HepG2 (cell line): ENCODE results near the gene TUBGCP6. TPM values are rescaled to one million over a fixed set of nuclear protein-coding genes. Genes with fewer than 3 reads are reported as not detected.

Experiments used
- ATRX ChIP-seq: sonication (generic); formaldehyde crosslinking; IDR thresholded peaks from 2 replicates; pipeline ENCODE4 v1.4.0; 2020; ENCODE audit warnings: missing genetic modification reagents, borderline replicate concordance
- CHD2 ChIP-seq: IDR thresholded peaks from 2 replicates; pipeline ENCODE4 v1.6.1; 2011; ENCODE audit warnings: low read depth, low read length, improper control_type of control experiment
- FIP1L1 ChIP-seq: fragments of 200-400 bp; formaldehyde crosslinking; IDR thresholded peaks from 2 replicates; pipeline ENCODE4 v1.6.1; 2018; ENCODE audit warnings: low read depth, mild to moderate bottlenecking, low read length, moderate library complexity, borderline replicate concordance; ENCODE audit not compliant: insufficient read depth
- JUND ChIP-seq: sonication (generic); formaldehyde crosslinking; IDR thresholded peaks from 2 replicates; pipeline ENCODE4 v1.8.0; 2022; ENCODE audit warnings: mild to moderate bottlenecking, missing genetic modification reagents
- SAFB2 ChIP-seq: sonication (generic); formaldehyde crosslinking; IDR thresholded peaks from 2 replicates; pipeline ENCODE4 v1.5.1; 2020; ENCODE audit warnings: missing genetic modification reagents, low read depth, mild to moderate bottlenecking, borderline replicate concordance
- SMAD9 ChIP-seq: sonication (generic); formaldehyde crosslinking; IDR thresholded peaks from 2 replicates; pipeline ENCODE4 v1.5.1; 2020; ENCODE audit warnings: mild to moderate bottlenecking, missing genetic modification reagents
- ZNF256 ChIP-seq: sonication (generic); formaldehyde crosslinking; conservative IDR thresholded peaks from 2 replicates; pipeline ENCODE4 v1.4.0; 2020; ENCODE audit warnings: missing genetic modification reagents
- ZNF367 ChIP-seq: sonication (generic); formaldehyde crosslinking; IDR thresholded peaks from 2 replicates; pipeline ENCODE4 v1.4.0; 2020; ENCODE audit warnings: missing genetic modification reagents, borderline replicate concordance
- ZNF44 ChIP-seq: sonication (generic); formaldehyde crosslinking; IDR thresholded peaks from 2 replicates; pipeline ENCODE4 v1.5.1; 2020; ENCODE audit warnings: mild to moderate bottlenecking, missing genetic modification reagents
- ZNF460 ChIP-seq: sonication (generic); formaldehyde crosslinking; IDR thresholded peaks from 2 replicates; pipeline ENCODE4 v1.5.1; 2020; ENCODE audit warnings: missing genetic modification reagents, mild to moderate bottlenecking, borderline replicate concordance
- ZNF7 ChIP-seq: IDR thresholded peaks from 2 replicates; pipeline ENCODE4 v1.6.1; 2016; ENCODE audit warnings: missing biosample characterization, missing genetic modification reagents
- ZNF703 ChIP-seq: sonication (generic); formaldehyde crosslinking; IDR thresholded peaks from 2 replicates; pipeline ENCODE4 v1.5.1; 2020; ENCODE audit warnings: missing genetic modification reagents, mild to moderate bottlenecking, moderate library complexity, borderline replicate concordance
- ZNF781 ChIP-seq: sonication (generic); formaldehyde crosslinking; IDR thresholded peaks from 2 replicates; pipeline ENCODE4 v1.5.1; 2020; ENCODE audit warnings: borderline replicate concordance, mild to moderate bottlenecking, missing genetic modification reagents; ENCODE audit errors: not compliant biosample characterization
- ZNF782 ChIP-seq: sonication (generic); formaldehyde crosslinking; IDR thresholded peaks from 2 replicates; pipeline ENCODE4 v1.4.0; 2020; ENCODE audit warnings: missing genetic modification reagents, mild to moderate bottlenecking, borderline replicate concordance
- ZNF790 ChIP-seq: sonication (generic); formaldehyde crosslinking; IDR thresholded peaks from 2 replicates; pipeline ENCODE4 v1.8.0; 2022; ENCODE audit warnings: missing genetic modification reagents, mild to moderate bottlenecking, borderline replicate concordance
- polyA plus RNA-seq, 8 experiments: library from polyadenylated mRNA; depleted of rRNA in 3 of 8; stranded (reverse) in 7 of 8; unstranded in 1 of 8; fragments of >200 nt; fragmentation: Illumina TruSeq in 4 of 8; extraction: Trizol in 4 of 8; gene quantifications; 2 replicates each; pipeline versions ENCODE4 v1.2.1 to v1.2.3, GENCODE V29; 2011 to 2016; ENCODE audit warnings: low read depth in 4 of 8, missing spikeins in 1 of 8, mixed read lengths in 1 of 8; ENCODE audit not compliant: insufficient read depth in 1 of 8
- total RNA-seq, 5 experiments: library from RNA; depleted of rRNA; stranded (reverse); fragments of >200 nt; fragmentation: Illumina TruSeq; extraction: Trizol; gene quantifications; 2 replicates each; pipeline ENCODE4 v1.2.3, GENCODE V29; 2016; ENCODE audit warnings: low read depth in 1 of 5
- TF ChIP-seq, protein P1 (sequence below): sonication (generic); formaldehyde crosslinking; IDR thresholded peaks from 2 replicates; pipeline ENCODE4 v1.5.1; 2020; ENCODE audit warnings: mild to moderate bottlenecking, missing genetic modification reagents
- TF ChIP-seq, protein P2 (sequence below): sonication (generic); formaldehyde crosslinking; IDR thresholded peaks from 2 replicates; pipeline ENCODE4 v1.4.0; 2020; ENCODE audit warnings: mild to moderate bottlenecking, missing genetic modification reagents
- TF ChIP-seq, protein P3 (sequence below): sonication (generic); formaldehyde crosslinking; IDR thresholded peaks from 2 replicates; pipeline ENCODE4 v1.5.0; 2020; ENCODE audit warnings: mild to moderate bottlenecking, missing genetic modification reagents, borderline replicate concordance
- TF ChIP-seq, protein P4 (sequence below): IDR thresholded peaks from 2 replicates; pipeline ENCODE4 v1.6.1; 2016; ENCODE audit warnings: low read depth, control low read depth

Gene TUBGCP6
- total and polyA plus RNA-seq, 2 of the 13 experiments (the other 11 are each of a cell fraction or from before 2014, with no cell fraction given) = 14.6 to 15.7 TPM

DNA sequence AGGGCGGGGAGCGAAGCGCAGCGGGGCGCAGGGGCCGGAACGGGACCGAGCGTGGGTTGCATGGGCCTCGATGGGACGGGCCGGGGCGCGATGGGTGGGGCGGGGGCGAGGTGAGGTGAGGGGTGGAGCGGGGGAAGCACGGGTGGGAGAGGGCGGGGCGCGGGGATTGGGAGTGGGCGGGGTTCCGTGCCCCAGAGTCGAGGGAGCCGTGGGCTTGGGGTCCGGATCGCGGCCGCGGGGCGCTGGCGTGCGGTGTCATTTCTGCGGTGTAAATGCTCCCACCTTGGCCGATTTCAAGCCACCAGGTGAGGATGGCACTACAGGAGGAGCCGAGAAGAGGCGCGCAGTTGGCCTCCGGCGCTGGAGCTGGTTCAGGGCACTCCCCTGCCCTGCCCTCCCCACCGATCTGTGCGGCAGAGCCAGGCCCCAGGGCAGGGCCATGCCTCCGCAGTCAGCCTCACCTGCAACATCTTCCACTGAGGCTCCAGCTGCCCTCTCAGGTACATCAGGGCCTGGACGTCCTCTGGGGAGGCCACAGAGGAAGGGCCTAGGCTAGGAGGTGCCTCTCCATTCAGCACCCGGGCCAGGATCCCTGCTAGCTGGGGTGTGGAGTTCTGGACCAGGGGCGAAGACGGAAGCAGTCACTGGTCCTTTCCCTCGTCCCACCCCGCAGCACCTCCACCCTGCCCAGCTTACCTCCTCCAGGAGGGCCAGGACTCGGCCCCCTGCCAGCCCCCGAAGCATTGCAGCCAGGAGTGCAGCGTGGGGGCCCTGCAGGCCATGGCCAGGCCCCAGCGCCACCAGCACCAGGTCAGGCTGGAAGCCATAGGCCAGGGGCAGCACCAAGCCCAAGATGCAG is 620 bp upstream of the TUBGCP6 start (continued):
- TF ChIP-seq SAFB2 (CRISPR knock-in tag) (no peak), ZNF781 (no peak), ZNF7 (CRISPR knock-in tag) (no peak), ATRX (CRISPR knock-in tag) (no peak), ZNF703 (CRISPR knock-in tag) (no peak), ZNF790 (peak; percentile 33; the same call in 1 of the 2 replicates), SMAD9 (no peak), ZNF256 (CRISPR knock-in tag) (no peak), CHD2 (no peak), JUND (CRISPR knock-in tag) (no peak), ZNF44 (CRISPR knock-in tag) (0 out of 2 replicates have a peak, but pooled peaks have one; percentile 12), ZNF367 (CRISPR knock-in tag) (no peak), FIP1L1 (no peak), ZNF460 (CRISPR knock-in tag) (no peak), ZNF782 (CRISPR knock-in tag) (no peak)
- TF ChIP-seq, protein P1, sequence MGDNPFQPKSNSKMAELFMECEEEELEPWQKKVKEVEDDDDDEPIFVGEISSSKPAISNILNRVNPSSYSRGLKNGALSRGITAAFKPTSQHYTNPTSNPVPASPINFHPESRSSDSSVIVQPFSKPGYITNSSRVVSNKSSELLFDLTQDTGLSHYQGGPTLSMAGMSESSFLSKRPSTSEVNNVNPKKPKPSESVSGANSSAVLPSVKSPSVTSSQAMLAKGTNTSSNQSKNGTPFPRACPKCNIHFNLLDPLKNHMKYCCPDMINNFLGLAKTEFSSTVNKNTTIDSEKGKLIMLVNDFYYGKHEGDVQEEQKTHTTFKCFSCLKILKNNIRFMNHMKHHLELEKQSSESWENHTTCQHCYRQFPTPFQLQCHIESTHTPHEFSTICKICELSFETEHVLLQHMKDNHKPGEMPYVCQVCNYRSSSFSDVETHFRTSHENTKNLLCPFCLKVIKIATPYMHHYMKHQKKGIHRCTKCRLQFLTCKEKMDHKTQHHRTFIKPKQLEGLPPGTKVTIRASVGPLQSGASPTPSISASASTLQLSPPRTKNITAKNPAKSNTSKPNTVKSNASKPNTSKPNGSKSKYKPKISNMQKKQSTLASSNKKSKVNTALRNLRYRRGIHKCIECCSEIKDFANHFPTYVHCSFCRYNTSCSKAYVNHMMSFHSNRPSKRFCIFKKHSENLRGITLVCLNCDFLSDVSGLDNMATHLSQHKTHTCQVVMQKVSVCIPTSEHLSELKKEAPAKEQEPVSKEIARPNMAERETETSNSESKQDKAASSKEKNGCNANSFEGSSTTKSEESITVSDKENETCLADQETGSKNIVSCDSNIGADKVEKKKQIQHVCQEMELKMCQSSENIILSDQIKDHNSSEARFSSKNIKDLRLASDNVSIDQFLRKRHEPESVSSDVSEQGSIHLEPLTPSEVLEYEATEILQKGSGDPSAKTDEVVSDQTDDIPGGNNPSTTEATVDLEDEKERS = no peak
- TF ChIP-seq, protein P2, sequence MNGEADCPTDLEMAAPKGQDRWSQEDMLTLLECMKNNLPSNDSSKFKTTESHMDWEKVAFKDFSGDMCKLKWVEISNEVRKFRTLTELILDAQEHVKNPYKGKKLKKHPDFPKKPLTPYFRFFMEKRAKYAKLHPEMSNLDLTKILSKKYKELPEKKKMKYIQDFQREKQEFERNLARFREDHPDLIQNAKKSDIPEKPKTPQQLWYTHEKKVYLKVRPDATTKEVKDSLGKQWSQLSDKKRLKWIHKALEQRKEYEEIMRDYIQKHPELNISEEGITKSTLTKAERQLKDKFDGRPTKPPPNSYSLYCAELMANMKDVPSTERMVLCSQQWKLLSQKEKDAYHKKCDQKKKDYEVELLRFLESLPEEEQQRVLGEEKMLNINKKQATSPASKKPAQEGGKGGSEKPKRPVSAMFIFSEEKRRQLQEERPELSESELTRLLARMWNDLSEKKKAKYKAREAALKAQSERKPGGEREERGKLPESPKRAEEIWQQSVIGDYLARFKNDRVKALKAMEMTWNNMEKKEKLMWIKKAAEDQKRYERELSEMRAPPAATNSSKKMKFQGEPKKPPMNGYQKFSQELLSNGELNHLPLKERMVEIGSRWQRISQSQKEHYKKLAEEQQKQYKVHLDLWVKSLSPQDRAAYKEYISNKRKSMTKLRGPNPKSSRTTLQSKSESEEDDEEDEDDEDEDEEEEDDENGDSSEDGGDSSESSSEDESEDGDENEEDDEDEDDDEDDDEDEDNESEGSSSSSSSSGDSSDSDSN (CRISPR knock-in tag) = no peak
- TF ChIP-seq, protein P3, sequence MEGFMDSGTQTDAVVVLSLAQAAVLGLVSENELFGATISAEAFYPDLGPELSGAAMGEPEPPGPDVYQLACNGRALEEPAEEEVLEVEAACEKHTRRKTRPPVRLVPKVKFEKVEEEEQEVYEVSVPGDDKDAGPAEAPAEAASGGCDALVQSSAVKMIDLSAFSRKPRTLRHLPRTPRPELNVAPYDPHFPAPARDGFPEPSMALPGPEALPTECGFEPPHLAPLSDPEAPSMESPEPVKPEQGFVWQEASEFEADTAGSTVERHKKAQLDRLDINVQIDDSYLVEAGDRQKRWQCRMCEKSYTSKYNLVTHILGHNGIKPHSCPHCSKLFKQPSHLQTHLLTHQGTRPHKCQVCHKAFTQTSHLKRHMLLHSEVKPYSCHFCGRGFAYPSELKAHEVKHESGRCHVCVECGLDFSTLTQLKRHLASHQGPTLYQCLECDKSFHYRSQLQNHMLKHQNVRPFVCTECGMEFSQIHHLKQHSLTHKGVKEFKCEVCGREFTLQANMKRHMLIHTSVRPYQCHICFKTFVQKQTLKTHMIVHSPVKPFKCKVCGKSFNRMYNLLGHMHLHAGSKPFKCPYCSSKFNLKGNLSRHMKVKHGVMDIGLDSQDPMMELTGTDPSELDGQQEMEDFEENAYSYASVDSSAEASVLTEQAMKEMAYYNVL (CRISPR knock-in tag) = no peak
- TF ChIP-seq, protein P4, sequence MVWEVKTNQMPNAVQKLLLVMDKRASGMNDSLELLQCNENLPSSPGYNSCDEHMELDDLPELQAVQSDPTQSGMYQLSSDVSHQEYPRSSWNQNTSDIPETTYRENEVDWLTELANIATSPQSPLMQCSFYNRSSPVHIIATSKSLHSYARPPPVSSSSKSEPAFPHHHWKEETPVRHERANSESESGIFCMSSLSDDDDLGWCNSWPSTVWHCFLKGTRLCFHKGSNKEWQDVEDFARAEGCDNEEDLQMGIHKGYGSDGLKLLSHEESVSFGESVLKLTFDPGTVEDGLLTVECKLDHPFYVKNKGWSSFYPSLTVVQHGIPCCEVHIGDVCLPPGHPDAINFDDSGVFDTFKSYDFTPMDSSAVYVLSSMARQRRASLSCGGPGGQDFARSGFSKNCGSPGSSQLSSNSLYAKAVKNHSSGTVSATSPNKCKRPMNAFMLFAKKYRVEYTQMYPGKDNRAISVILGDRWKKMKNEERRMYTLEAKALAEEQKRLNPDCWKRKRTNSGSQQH = peak; percentile 90; the same call in 1 of the 2 replicates
